Measurements from ENCODE around the gene RAPGEF1. TPM values are rescaled to one million over a fixed set of nuclear protein-coding genes. Genes with fewer than 3 reads are reported as not detected.

RAPGEF1 gene
- total RNA-seq, 1 experiment from 2014 or later: 55.6 TPM

DNA sequence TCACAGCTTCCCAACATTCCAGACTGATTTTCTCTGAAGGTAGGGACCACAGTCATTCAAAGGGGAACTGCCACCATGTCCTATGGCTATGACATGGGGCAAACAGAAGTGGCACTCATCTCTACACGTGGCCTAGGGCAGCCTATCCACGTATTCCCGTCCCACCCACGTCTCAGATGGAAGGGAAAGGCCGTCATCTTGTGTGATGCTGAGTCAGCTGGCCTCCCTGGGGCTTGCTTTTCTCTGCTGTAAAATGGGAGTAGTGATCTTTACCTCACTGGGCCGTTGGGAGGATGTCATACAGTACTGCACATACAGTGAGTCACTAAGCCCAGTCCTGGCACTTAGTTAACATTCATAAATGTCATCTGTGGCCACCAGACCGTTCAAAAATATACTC, 72.3 kb downstream of the RAPGEF1 start:
- H3K27ac ChIP-seq (ENCODE audit: insufficient read length, low read depth, low read length): no peak overlapping the region

More for the DNA sequence above, 72.3 kb downstream of the RAPGEF1 start:
- peaks cover 40 to 43% of the 10 kb centered on the region in 2 experiments for H3K4me1 Mint-ChIP-seq
- WGBS (ENCODE audit: extremely low coverage, insufficient read length, low lambda C conversion rate): no CpG with 5 or more reads among the region's 7 CpGs
- no peak overlapping the region for H3T11ph ChIP-seq (ENCODE audit: low read length)
- H4K5ac ChIP-seq (ENCODE audit: insufficient read length, low read depth, low read length): no peak overlapping the region
- no peak overlapping the region; a peak in 1 of 7 replicates for H3K27ac Mint-ChIP-seq
- H3K27me3 Mint-ChIP-seq (ENCODE audit: low read depth): no peaks in the 10 kb centered on the region
- no peak overlapping the region for H4K91ac ChIP-seq (ENCODE audit: insufficient read length, low read depth, low read length)
- no peak for DNase-seq
- no peak overlapping the region for H2AK5ac ChIP-seq (ENCODE audit: insufficient read length, low read length)
- H3K36me3 Mint-ChIP-seq (ENCODE audit: insufficient read depth in 1 of 3, low read depth in 3 of 3): peaks cover 16 to 21% (median 19%) of the 10 kb centered on the region in 3 experiments
- H2BK5ac ChIP-seq (ENCODE audit: insufficient read length, low read length): no peak overlapping the region
- H3K56ac ChIP-seq (ENCODE audit: insufficient read length, low read depth, low read length): no peak overlapping the region
- no peaks in the 10 kb centered on the region for H3K79me1 ChIP-seq (ENCODE audit: insufficient read depth, low read depth, low read length, poor library complexity, severe bottlenecking)
- H3K14ac ChIP-seq (ENCODE audit: insufficient read depth, low read length): no peak overlapping the region
- H3K4me3 Mint-ChIP-seq: no peak overlapping the region
- no peaks in the 10 kb centered on the region for H3K27me3 ChIP-seq (ENCODE audit: insufficient read depth, low read length)
- no peak overlapping the region for H2BK12ac ChIP-seq (ENCODE audit: insufficient read length, low read depth, low read length)
- H2BK120ac ChIP-seq (ENCODE audit: low read depth, low read length, poor library complexity, severe bottlenecking): no peak overlapping the region
- H3K9ac ChIP-seq (ENCODE audit: extremely low read depth, insufficient read length, low read length): no peak overlapping the region
- no peaks in the 10 kb centered on the region for H3K23me2 ChIP-seq (ENCODE audit: insufficient read length, low read depth, low read length, poor library complexity, severe bottlenecking)
- no peak overlapping the region for H4K8ac ChIP-seq (replicated peaks; ENCODE audit: insufficient read length, low read depth, low read length)
- no peak overlapping the region for H2BK15ac ChIP-seq (ENCODE audit: low read depth, low read length)
- no peak overlapping the region for H3K4ac ChIP-seq (ENCODE audit: low read depth, low read length)
- no peaks in the 10 kb centered on the region for H3K9me3 ChIP-seq (ENCODE audit: control insufficient read depth, low read depth, low read length)
- TF ChIP-seq, protein P1, sequence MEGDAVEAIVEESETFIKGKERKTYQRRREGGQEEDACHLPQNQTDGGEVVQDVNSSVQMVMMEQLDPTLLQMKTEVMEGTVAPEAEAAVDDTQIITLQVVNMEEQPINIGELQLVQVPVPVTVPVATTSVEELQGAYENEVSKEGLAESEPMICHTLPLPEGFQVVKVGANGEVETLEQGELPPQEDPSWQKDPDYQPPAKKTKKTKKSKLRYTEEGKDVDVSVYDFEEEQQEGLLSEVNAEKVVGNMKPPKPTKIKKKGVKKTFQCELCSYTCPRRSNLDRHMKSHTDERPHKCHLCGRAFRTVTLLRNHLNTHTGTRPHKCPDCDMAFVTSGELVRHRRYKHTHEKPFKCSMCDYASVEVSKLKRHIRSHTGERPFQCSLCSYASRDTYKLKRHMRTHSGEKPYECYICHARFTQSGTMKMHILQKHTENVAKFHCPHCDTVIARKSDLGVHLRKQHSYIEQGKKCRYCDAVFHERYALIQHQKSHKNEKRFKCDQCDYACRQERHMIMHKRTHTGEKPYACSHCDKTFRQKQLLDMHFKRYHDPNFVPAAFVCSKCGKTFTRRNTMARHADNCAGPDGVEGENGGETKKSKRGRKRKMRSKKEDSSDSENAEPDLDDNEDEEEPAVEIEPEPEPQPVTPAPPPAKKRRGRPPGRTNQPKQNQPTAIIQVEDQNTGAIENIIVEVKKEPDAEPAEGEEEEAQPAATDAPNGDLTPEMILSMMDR (conservative IDR thresholded peaks at IDR 0.05): no peak
- no peaks in the 10 kb centered on the region for H3K4me1 ChIP-seq (ENCODE audit: insufficient read depth, low read length)
- H3K18ac ChIP-seq (ENCODE audit: insufficient read length, low read depth, low read length): no peak overlapping the region
- no peak overlapping the region for H2AFZ ChIP-seq (ENCODE audit: low read length)
- H4K20me1 ChIP-seq (ENCODE audit: control insufficient read depth, insufficient read depth, insufficient read length): no peaks in the 10 kb centered on the region
- H3K4me2 ChIP-seq (ENCODE audit: insufficient read depth, insufficient read length, low read length): no peak overlapping the region
- H3K23ac ChIP-seq (ENCODE audit: insufficient read length, low read depth, low read length): no peak overlapping the region
- peaks cover 5% of the 10 kb centered on the region; the same call in 1 of the 2 replicates for H3K79me2 ChIP-seq (ENCODE audit: insufficient read depth, low read length)
- no peak overlapping the region for H2BK20ac ChIP-seq (ENCODE audit: low read depth, low read length, poor library complexity, severe bottlenecking)
- peaks cover 14 to 21% of the 10 kb centered on the region in 2 experiments for H3K9me3 Mint-ChIP-seq

All from H9 (cell line).